Measurements from ENCODE around the gene MC1R.
"Not testable (repeated sequence)": the region's sequence is repeated elsewhere in the genome, so short reads cannot be mapped to it uniquely, and the experiment has no call there.

MC1R gene

GRCh38 chr16:89913408-89914387 lies 5.0 kb upstream of the MC1R start:
- no peak for DNase-seq (ENCODE audit: low read depth in 2 of 2)

GRCh38 chr16:89914642-89915285 lies 3.9 kb upstream of the MC1R start:
- DNase-seq (ENCODE audit: low read depth in 2 of 2): not testable (repeated sequence)

- DNase-seq (ENCODE audit: low read depth in 2 of 2): no peak
These were observed 3.1 kb upstream of the MC1R start for GRCh38 chr16:89915303-89916232.

GRCh38 chr16:89917773-89918452 lies 749 bp upstream of the MC1R start:
- DNase-seq (ENCODE audit: low read depth in 2 of 2): peak; percentile 36 to 61

- no peak for DNase-seq (ENCODE audit: low read depth in 2 of 2)
These were observed 1.1 kb downstream of the MC1R start for GRCh38 chr16:89919535-89920406.

- DNase-seq (ENCODE audit: low read depth in 2 of 2): no peak
These were observed 2.1 kb downstream of the MC1R start for GRCh38 chr16:89920723-89921122.

- DNase-seq (ENCODE audit: low read depth in 2 of 2): no peak
These were observed 2.6 kb downstream of the MC1R start for GRCh38 chr16:89921131-89921701.

- DNase-seq (ENCODE audit: low read depth in 2 of 2): no peak
These were observed 3.2 kb downstream of the MC1R start for GRCh38 chr16:89921702-89922476.

- DNase-seq (ENCODE audit: low read depth in 2 of 2): no peak
These were observed 3.8 kb downstream of the MC1R start for GRCh38 chr16:89922477-89922883.

- no peak for DNase-seq (ENCODE audit: low read depth in 2 of 2)
These were observed 4.4 kb downstream of the MC1R start, which contains the start of gene TUBB3 for GRCh38 chr16:89922884-89923639. Gene TUBB3, plus strand, starts transcription at chr16:89923342. Its CDS starts 60 bp downstream, at chr16:89923402.

GRCh38 chr16:89923640-89924296 lies 5.1 kb downstream of the MC1R start:
- DNase-seq (ENCODE audit: low read depth in 2 of 2): no peak

- DNase-seq (ENCODE audit: low read depth in 2 of 2): no peak
These were observed 5.7 kb downstream of the MC1R start for GRCh38 chr16:89924297-89924924.

- DNase-seq (ENCODE audit: low read depth in 2 of 2): no peak
These were observed 6.3 kb downstream of the MC1R start for GRCh38 chr16:89924925-89925307.

- no peak for DNase-seq (ENCODE audit: low read depth in 2 of 2)
These were observed 7.0 kb downstream of the MC1R start for GRCh38 chr16:89925596-89926079.

GRCh38 chr16:89931305-89931896 lies 12.7 kb downstream of the MC1R start:
- DNase-seq (ENCODE audit: low read depth in 2 of 2): no peak

- DNase-seq (ENCODE audit: low read depth in 2 of 2): no peak
These were observed 13.3 kb downstream of the MC1R start for GRCh38 chr16:89931964-89932363.

- DNase-seq (ENCODE audit: low read depth in 2 of 2): not testable (repeated sequence)
These were observed 15.4 kb downstream of the MC1R start for GRCh38 chr16:89934019-89934418.

All from stimulated activated CD8-positive, alpha-beta memory T cell treated with anti-CD3 and anti-CD28 coated beads, Interleukin-15, amount 100 ng/mL, for 4 hours (primary cell).